GM19035 (cell line): Measurements from ENCODE around the gene TREH.

Experiments used
- ATAC-seq: cut with Tn5 transposase; IDR thresholded peaks from one replicate; pipeline ENCODE4 v1.9.1; 2021; ENCODE audit not compliant: unreplicated experiment

The TREH gene

GRCh38 chr11:118663902-118664301, 15.5 kb downstream of the TREH start:
- ATAC-seq = no peak

GRCh38 chr11:118663381-118663780, 16.1 kb downstream of the TREH start:
- no peak for ATAC-seq

GRCh38 chr11:118662401-118663271, 16.8 kb downstream of the TREH start:
- no peak for ATAC-seq

GRCh38 chr11:118661425-118662301, 17.8 kb downstream of the TREH start:
- ATAC-seq = no peak

GRCh38 chr11:118660681-118661424, 18.6 kb downstream of the TREH start:
- no peak for ATAC-seq

- no peak for ATAC-seq
These were observed 19.3 kb downstream of the TREH start for GRCh38 chr11:118659953-118660680.

- no peak for ATAC-seq
These were observed 20.0 kb downstream of the TREH start for GRCh38 chr11:118659314-118659952.

- ATAC-seq = no peak
These were observed 20.8 kb downstream of the TREH start for GRCh38 chr11:118658429-118659313.

GRCh38 chr11:118657709-118658428, 21.6 kb downstream of the TREH start:
- ATAC-seq = no peak

- ATAC-seq = no peak
These were observed 22.2 kb downstream of the TREH start for GRCh38 chr11:118657238-118657637.

GRCh38 chr11:118656563-118657165, 22.8 kb downstream of the TREH start:
- ATAC-seq = no peak

GRCh38 chr11:118655486-118656190, 23.8 kb downstream of the TREH start:
- no peak for ATAC-seq

GRCh38 chr11:118653684-118654390, 25.6 kb downstream of the TREH start:
- no peak for ATAC-seq

- ATAC-seq = no peak
These were observed 26.7 kb downstream of the TREH start for GRCh38 chr11:118652681-118653181.

- no peak for ATAC-seq
These were observed 27.6 kb downstream of the TREH start for GRCh38 chr11:118651820-118652219.

- ATAC-seq = no peak
These were observed 29.1 kb downstream of the TREH start for GRCh38 chr11:118650366-118650765.

GRCh38 chr11:118649941-118650340, 29.5 kb downstream of the TREH start:
- ATAC-seq = no peak
